Measurements from ENCODE around the gene SPATA24.

SPATA24 gene

GRCh38 chr5:139431706-139432105 is 27.8 kb upstream of the SPATA24 start:
- H3K9me3 ChIP-seq (ENCODE audit: insufficient read depth, low read length, severe bottlenecking), result no peaks in the 10 kb centered on the region
- no peak overlapping the region for H3K27ac ChIP-seq (ENCODE audit: low read length)
- ATAC-seq (ENCODE audit: insufficient read depth, low read depth) (no peak), DNase-seq (no peak)
- TF ChIP-seq CTCF (IDR thresholded peaks at IDR 0.05; ENCODE audit: borderline replicate concordance, extremely low read depth, low read length, poor library complexity, severe bottlenecking) (no peak), EZH2 (IDR thresholded peaks at IDR 0.05; ENCODE audit: borderline replicate concordance, low read depth, low read length, severe bottlenecking) (no peak)
- no peak overlapping the region for H3K4me2 ChIP-seq (ENCODE audit: insufficient read depth, low read length)
- no peaks in the 10 kb centered on the region for H3K79me2 ChIP-seq (ENCODE audit: insufficient read depth, low read length)
- H2AFZ ChIP-seq (ENCODE audit: low read depth, low read length), result no peak overlapping the region
- no peaks in the 10 kb centered on the region for H3K27me3 ChIP-seq (ENCODE audit: insufficient read depth, low read length, poor library complexity)
- H3K4me1 ChIP-seq (ENCODE audit: insufficient read depth, low read length), result no peaks in the 10 kb centered on the region
- no peak overlapping the region for H3K4me3 ChIP-seq (ENCODE audit: low read depth in 1 of 2, low read length in 2 of 2)
- no peaks in the 10 kb centered on the region for H4K20me1 ChIP-seq (ENCODE audit: insufficient read depth, low read length)
- no peak overlapping the region for H3K9ac ChIP-seq (ENCODE audit: low read depth, low read length)
- H3K36me3 ChIP-seq (ENCODE audit: insufficient read depth, low read length), result no peaks in the 10 kb centered on the region; the same call in 1 of the 2 replicates

GRCh38 chr5:139430015-139430414 is 26.1 kb upstream of the SPATA24 start:
- Histone ChIP-seq H3K9me3 (ENCODE audit: insufficient read depth, low read length, severe bottlenecking) (no peaks in the 10 kb centered on the region), H3K4me2 (ENCODE audit: insufficient read depth, low read length) (no peak overlapping the region), H3K9ac (ENCODE audit: low read depth, low read length) (no peak overlapping the region), H3K36me3 (ENCODE audit: insufficient read depth, low read length) (peaks cover 6% of the 10 kb centered on the region; the same call in 1 of the 2 replicates), H3K27ac (ENCODE audit: low read length) (no peak overlapping the region), H3K27me3 (ENCODE audit: insufficient read depth, low read length, poor library complexity) (no peaks in the 10 kb centered on the region), H3K79me2 (ENCODE audit: insufficient read depth, low read length) (no peaks in the 10 kb centered on the region), H3K4me1 (ENCODE audit: insufficient read depth, low read length) (no peaks in the 10 kb centered on the region), H3K4me3 (ENCODE audit: low read depth in 1 of 2, low read length in 2 of 2) (no peak overlapping the region), H2AFZ (ENCODE audit: low read depth, low read length) (no peak overlapping the region), H4K20me1 (ENCODE audit: insufficient read depth, low read length) (no peaks in the 10 kb centered on the region)
- TF ChIP-seq EZH2 (IDR thresholded peaks at IDR 0.05; ENCODE audit: borderline replicate concordance, low read depth, low read length, severe bottlenecking), result no peak
- no peak for TF ChIP-seq CTCF (IDR thresholded peaks at IDR 0.05; ENCODE audit: borderline replicate concordance, extremely low read depth, low read length, poor library complexity, severe bottlenecking)
- DNase-seq, result no peak
- ATAC-seq (ENCODE audit: insufficient read depth, low read depth), result no peak

- H3K4me3 ChIP-seq (ENCODE audit: low read depth in 1 of 2, low read length in 2 of 2), result no peak overlapping the region
- DNase-seq (no peak), ATAC-seq (ENCODE audit: insufficient read depth, low read depth) (no peak)
- H3K79me2 ChIP-seq (ENCODE audit: insufficient read depth, low read length), result no peaks in the 10 kb centered on the region
- peaks cover 19% of the 10 kb centered on the region; the same call in 1 of the 2 replicates for H3K36me3 ChIP-seq (ENCODE audit: insufficient read depth, low read length)
- no peak overlapping the region for H3K4me2 ChIP-seq (ENCODE audit: insufficient read depth, low read length)
- no peaks in the 10 kb centered on the region for H3K27me3 ChIP-seq (ENCODE audit: insufficient read depth, low read length, poor library complexity)
- H2AFZ ChIP-seq (ENCODE audit: low read depth, low read length), result no peak overlapping the region
- H3K9me3 ChIP-seq (ENCODE audit: insufficient read depth, low read length, severe bottlenecking), result no peaks in the 10 kb centered on the region
- H4K20me1 ChIP-seq (ENCODE audit: insufficient read depth, low read length), result no peaks in the 10 kb centered on the region
- H3K4me1 ChIP-seq (ENCODE audit: insufficient read depth, low read length), result no peaks in the 10 kb centered on the region
- H3K9ac ChIP-seq (ENCODE audit: low read depth, low read length), result no peak overlapping the region
- no peak overlapping the region for H3K27ac ChIP-seq (ENCODE audit: low read length)
- TF ChIP-seq CTCF (IDR thresholded peaks at IDR 0.05; ENCODE audit: borderline replicate concordance, extremely low read depth, low read length, poor library complexity, severe bottlenecking) (no peak), EZH2 (IDR thresholded peaks at IDR 0.05; ENCODE audit: borderline replicate concordance, low read depth, low read length, severe bottlenecking) (no peak)
These were observed 22.5 kb upstream of the SPATA24 start for GRCh38 chr5:139426203-139426885.
